Stimulated activated naive CD4-positive, alpha-beta T cell (primary cell): ENCODE measurements around the gene ADGRB3.
"Not testable (repeated sequence)": the region's sequence is repeated elsewhere in the genome, so short reads cannot be mapped to it uniquely, and the experiment has no call there.

Source experiments
- DNase-seq, 6 experiments: peaks; one replicate each; lab custom pipeline; 2025; lab: John Stamatoyannopoulos, UW

Gene ADGRB3

DNA sequence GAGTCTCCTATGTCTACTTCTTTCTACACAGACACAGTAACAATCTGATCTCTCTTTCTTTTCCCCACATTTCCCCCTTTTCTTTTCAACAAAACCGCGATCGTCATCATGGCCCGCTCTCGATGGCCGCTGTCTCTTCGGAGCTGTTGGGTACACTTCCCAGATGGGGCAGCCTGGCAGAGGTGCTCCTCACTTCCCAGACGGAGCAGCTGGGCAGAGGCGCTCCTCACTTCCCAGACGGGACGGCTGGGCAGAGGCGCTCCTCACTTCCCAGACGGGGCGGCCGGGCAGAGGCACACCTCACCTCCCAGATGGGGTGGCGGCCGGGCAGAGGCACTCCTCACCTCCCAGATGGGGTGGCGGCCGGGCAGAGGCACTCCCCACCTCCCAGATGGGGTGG, 797.1 kb downstream of the ADGRB3 start:
- not testable (repeated sequence) for DNase-seq

DNA sequence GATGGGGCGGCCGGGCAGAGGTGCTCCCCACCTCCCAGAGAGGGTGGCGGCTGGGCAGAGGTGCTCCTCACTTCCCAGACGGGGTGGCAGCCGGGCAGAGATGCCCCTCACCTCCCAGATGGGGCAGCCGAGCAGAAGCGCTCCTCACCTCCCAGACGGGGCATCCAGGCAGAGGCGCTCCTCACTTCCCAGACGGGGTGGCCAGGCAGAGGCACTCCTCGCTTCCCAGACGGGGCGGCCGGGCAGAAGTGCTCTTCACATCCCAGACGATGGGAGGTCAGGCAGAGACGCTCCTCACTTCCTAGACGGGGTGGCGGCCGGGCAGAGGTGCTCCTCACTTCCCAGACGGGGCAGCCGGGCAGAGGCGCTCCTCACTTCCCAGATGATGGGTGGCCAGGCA, 798.0 kb downstream of the ADGRB3 start:
- DNase-seq = not testable (repeated sequence)

DNA sequence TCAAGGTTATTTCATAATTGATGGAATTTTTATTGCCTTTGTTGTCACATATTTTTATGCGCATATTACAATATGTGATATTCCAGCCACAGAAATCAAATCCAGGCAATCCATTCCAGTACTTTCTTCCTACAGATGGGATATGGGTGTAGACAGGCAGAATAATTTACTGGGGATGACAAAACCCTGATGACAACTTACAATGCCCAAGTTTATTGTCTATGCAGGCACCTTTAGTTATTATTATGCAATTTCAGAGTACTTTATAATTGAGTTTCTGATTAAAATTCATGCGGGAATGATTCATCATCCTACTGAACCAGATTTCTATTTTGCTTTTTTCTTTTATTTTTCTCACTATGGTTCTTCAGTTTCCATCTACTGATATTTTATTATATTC, 803.0 kb downstream of the ADGRB3 start:
- no peak for DNase-seq
